Loucy (cell line): Measurements from ENCODE around the gene IGSF5.

Experiments used
- H2AFZ ChIP-seq: fragments of 200-600 bp; sonication (generic); 2 replicates; pipeline ENCODE4 v1.6.0; 2016; ENCODE audit warnings: antibody characterized with exemption, mild to moderate bottlenecking, low read length, moderate library complexity
- H3F3A ChIP-seq: fragments of 200-600 bp; 2 replicates; pipeline ENCODE4 v1.6.0; 2016; ENCODE audit warnings: antibody characterized with exemption, low read depth, mild to moderate bottlenecking
- H3K27me3 ChIP-seq: fragments of 200-600 bp; sonication (generic); 2 replicates; pipeline ENCODE4 v1.6.1; 2014; ENCODE audit warnings: low read length, mild to moderate bottlenecking; ENCODE audit not compliant: insufficient read depth, poor library complexity, severe bottlenecking
- H3K36me3 ChIP-seq: fragments of 200-600 bp; sonication (generic); 2 replicates; pipeline ENCODE4 v1.6.1; 2016; ENCODE audit warnings: low read length; ENCODE audit not compliant: insufficient read depth
- H3K4me1 ChIP-seq: fragments of 200-600 bp; sonication (generic); 2 replicates; pipeline ENCODE4 v1.5.1; 2014; ENCODE audit warnings: low read length, mild to moderate bottlenecking; ENCODE audit not compliant: insufficient read depth, poor library complexity, severe bottlenecking
- H3K4me2 ChIP-seq: fragments of 200-600 bp; sonication (generic); 2 replicates; pipeline ENCODE4 v1.6.0; 2014; ENCODE audit warnings: antibody characterized with exemption, low read length, low read depth, mild to moderate bottlenecking; ENCODE audit not compliant: poor library complexity, severe bottlenecking
- H3K4me3 ChIP-seq: fragments of 200-600 bp; sonication (generic); 2 replicates; pipeline ENCODE4 v1.5.1; 2014; ENCODE audit warnings: low read length, mild to moderate bottlenecking, mixed read lengths; ENCODE audit not compliant: poor library complexity, severe bottlenecking
- H3K79me2 ChIP-seq: fragments of 200-600 bp; sonication (generic); 2 replicates; pipeline ENCODE4 v1.6.1; 2014; ENCODE audit warnings: low read length; ENCODE audit not compliant: insufficient read depth
- H3K9ac ChIP-seq: fragments of 200-600 bp; sonication (generic); 2 replicates; pipeline ENCODE4 v1.6.0; 2014; ENCODE audit warnings: mild to moderate bottlenecking, low read depth, low read length, moderate library complexity; ENCODE audit not compliant: poor library complexity, severe bottlenecking
- H3K9me2 ChIP-seq: fragments of 200-600 bp; sonication (generic); replicated peaks from 2 replicates; pipeline ENCODE4 v1.6.1; 2016; ENCODE audit warnings: low read depth, low read length, mixed read lengths
- H3K9me3 ChIP-seq: fragments of 200-600 bp; sonication (generic); 2 replicates; pipeline ENCODE4 v1.6.1; 2014; ENCODE audit warnings: mild to moderate bottlenecking, antibody characterized with exemption, low read length, low read depth; ENCODE audit not compliant: insufficient read depth
- H4K20me1 ChIP-seq: fragments of 200-600 bp; sonication (generic); 2 replicates; pipeline ENCODE4 v1.6.0; 2014; ENCODE audit warnings: antibody characterized with exemption, low read length, mild to moderate bottlenecking; ENCODE audit not compliant: insufficient read depth, poor library complexity, severe bottlenecking
- EZH2phosphoT487 ChIP-seq: fragments of 200-600 bp; IDR thresholded peaks from 2 replicates; pipeline ENCODE4 v1.6.1; 2018; ENCODE audit warnings: antibody characterized with exemption, mild to moderate bottlenecking, moderate library complexity, borderline replicate concordance
- TF ChIP-seq, protein P1 (sequence below): fragments of 200-600 bp; sonication (generic); conservative IDR thresholded peaks from 2 replicates; pipeline ENCODE4 v1.5.1; 2014; ENCODE audit warnings: mild to moderate bottlenecking, antibody characterized with exemption, low read length

IGSF5 gene

DNA sequence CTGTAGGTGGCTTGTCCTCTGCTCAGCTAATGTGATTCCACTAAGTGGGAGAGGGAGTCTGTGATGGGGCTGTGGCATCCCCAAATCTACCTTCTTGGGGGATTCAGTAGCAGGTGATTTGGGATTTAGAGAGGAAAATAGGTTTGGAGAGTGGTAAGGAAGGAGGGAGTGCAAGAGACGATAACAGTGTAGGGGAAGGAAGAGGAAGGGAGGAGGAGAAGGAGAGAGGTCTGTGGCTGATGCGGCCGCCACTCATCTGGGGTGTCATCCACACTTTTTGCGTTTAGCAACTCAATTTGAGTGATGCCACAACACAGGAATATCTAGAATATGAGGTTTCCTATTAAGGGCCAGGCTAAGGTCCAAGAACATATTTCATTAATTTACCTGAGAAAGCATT is 98.5 kb downstream of the IGSF5 start:
- Histone ChIP-seq H3F3A (no peaks in the 10 kb centered on the region), H3K9ac (no peak overlapping the region), H3K4me2 (no peak overlapping the region), H2AFZ (no peak overlapping the region), H3K4me3 (no peak overlapping the region), H3K4me1 (no peaks in the 10 kb centered on the region), H3K27me3 (no peaks in the 10 kb centered on the region), H4K20me1 (no peaks in the 10 kb centered on the region), H3K79me2 (no peaks in the 10 kb centered on the region), H3K9me3 (peaks cover 4% of the 10 kb centered on the region), H3K36me3 (no peaks in the 10 kb centered on the region), H3K9me2 (no peaks in the 10 kb centered on the region)
- TF ChIP-seq, protein P1, sequence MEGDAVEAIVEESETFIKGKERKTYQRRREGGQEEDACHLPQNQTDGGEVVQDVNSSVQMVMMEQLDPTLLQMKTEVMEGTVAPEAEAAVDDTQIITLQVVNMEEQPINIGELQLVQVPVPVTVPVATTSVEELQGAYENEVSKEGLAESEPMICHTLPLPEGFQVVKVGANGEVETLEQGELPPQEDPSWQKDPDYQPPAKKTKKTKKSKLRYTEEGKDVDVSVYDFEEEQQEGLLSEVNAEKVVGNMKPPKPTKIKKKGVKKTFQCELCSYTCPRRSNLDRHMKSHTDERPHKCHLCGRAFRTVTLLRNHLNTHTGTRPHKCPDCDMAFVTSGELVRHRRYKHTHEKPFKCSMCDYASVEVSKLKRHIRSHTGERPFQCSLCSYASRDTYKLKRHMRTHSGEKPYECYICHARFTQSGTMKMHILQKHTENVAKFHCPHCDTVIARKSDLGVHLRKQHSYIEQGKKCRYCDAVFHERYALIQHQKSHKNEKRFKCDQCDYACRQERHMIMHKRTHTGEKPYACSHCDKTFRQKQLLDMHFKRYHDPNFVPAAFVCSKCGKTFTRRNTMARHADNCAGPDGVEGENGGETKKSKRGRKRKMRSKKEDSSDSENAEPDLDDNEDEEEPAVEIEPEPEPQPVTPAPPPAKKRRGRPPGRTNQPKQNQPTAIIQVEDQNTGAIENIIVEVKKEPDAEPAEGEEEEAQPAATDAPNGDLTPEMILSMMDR = no peak

DNA sequence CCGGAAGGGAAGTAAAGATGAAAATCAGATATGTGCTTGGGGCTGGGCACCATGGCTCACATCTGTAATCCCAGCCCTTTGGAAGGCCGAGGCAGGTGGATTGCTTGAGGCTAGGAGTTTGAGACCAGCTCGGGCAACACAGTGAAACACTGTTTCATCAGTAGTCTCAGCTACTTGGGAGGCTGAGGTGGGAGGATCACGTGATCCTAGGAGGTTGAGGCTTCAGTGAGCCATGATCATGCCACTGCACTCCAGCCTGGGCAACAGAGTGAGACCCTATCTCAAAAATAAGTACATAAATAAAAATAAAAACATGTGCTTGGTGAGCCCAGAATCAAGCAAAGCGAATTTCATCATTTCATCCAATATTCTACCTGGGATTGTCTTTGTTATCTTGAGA is 98.9 kb downstream of the IGSF5 start:
- H3K4me3 ChIP-seq = no peak overlapping the region
- H3F3A ChIP-seq = no peaks in the 10 kb centered on the region
- H3K4me1 ChIP-seq = no peaks in the 10 kb centered on the region
- H3K79me2 ChIP-seq = no peaks in the 10 kb centered on the region
- no peaks in the 10 kb centered on the region for H4K20me1 ChIP-seq
- H2AFZ ChIP-seq = no peak overlapping the region
- no peak overlapping the region for H3K9ac ChIP-seq
- no peak overlapping the region for H3K4me2 ChIP-seq
- no peaks in the 10 kb centered on the region for H3K27me3 ChIP-seq
- TF ChIP-seq, protein P1 = no peak
- TF ChIP-seq EZH2phosphoT487 = no peak
- H3K36me3 ChIP-seq = no peaks in the 10 kb centered on the region
- peaks cover 3% of the 10 kb centered on the region for H3K9me3 ChIP-seq
- no peaks in the 10 kb centered on the region for H3K9me2 ChIP-seq

DNA sequence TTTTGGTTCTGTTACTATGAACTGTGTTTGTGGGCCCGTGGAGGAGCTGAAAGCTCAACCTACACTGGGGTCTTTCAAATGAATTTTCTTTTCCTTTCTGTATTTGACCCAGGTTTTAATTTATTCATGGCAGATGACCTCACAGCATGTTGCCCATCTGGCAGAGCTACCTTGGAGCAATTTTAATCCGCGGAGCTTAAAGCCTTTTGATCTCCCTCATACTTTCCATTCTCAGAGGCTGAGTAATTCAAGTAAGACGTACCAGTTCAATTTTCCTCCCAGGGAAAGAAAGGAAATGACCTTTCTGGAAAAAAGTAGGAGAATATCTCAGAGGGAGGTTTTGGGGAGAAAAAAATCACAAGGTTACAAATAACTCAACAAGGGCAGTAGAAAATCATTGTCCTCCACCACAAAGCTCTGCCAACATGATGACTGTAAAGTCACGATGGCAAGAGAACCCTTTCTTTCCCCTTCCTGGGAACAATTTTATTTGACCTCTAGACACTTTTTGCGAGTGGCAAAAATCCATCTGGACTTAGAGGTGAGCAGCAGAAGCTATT is 100.7 kb downstream of the IGSF5 start:
- Histone ChIP-seq H3K27me3 (no peaks in the 10 kb centered on the region), H3K36me3 (no peaks in the 10 kb centered on the region), H3K4me2 (no peak overlapping the region), H3F3A (no peaks in the 10 kb centered on the region), H3K4me3 (no peak overlapping the region), H3K9ac (no peak overlapping the region), H3K9me2 (no peaks in the 10 kb centered on the region), H4K20me1 (no peaks in the 10 kb centered on the region), H2AFZ (no peak overlapping the region), H3K9me3 (no peaks in the 10 kb centered on the region; the same call in 1 of the 2 replicates), H3K79me2 (no peaks in the 10 kb centered on the region), H3K4me1 (no peaks in the 10 kb centered on the region)
- no peak for TF ChIP-seq EZH2phosphoT487
- TF ChIP-seq, protein P1 = no peak
